DMS153 treated with DMSO at 0.1 percent for 48 hours (cell line): ENCODE data around the gene RNASE9.
"Not testable (repeated sequence)": the region's sequence is repeated elsewhere in the genome, so short reads cannot be mapped to it uniquely, and the experiment has no call there.

Source experiments
- DNase-seq: peaks from one replicate; lab custom pipeline; 2025; ENCODE audit not compliant: unreplicated experiment; lab: John Stamatoyannopoulos, UW

RNASE9 gene

DNA sequence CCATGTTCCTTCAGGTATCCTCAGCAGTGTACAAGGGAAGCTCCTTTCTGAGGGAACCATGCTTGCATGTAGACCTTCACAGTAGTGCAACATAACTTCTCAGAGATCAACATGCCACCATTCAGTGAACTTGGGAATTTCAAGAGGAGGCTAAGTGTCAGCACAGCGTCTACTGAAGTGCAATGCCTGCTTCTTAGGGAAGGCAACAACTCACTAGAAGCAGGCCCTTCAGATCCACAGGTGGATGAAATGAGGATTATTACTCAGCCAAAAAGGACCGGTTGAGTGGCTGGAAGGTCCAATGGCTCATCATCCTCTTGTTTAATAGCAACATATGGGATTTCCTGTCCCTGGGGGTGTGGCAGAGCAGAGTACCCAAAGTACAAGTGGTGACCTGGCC is 36.8 kb downstream of the RNASE9 start:
- no peak for DNase-seq

GRCh38 chr14:20522332-20522731 is 38.5 kb downstream of the RNASE9 start:
- DNase-seq = no peak

- DNase-seq = no peak
Measured at GRCh38 chr14:20516921-20517320, 43.9 kb downstream of the RNASE9 start.

GRCh38 chr14:20515846-20516245 is 45.0 kb downstream of the RNASE9 start:
- no peak for DNase-seq

- DNase-seq = no peak
Measured at GRCh38 chr14:20512177-20512905, 48.5 kb downstream of the RNASE9 start.

DNA sequence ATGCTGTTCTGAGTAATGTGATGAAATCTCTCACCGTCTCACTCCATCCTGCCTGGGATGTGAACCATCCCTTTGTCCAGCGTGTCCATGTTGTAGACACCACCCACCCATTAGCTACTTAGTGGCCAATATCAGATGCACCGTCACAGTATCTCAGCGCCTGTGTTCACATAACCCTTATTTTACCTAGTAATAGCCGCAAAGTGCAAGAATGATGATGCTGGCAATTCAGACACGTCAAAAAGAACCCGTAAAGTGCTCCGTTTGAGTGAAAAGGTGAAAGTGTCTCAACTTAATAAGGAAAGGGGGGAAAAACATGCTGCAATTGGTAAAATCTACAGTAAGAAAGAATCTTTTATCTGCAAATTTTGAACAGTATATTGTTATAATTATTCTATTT is 52.5 kb downstream of the RNASE9 start:
- DNase-seq = no peak

DNA sequence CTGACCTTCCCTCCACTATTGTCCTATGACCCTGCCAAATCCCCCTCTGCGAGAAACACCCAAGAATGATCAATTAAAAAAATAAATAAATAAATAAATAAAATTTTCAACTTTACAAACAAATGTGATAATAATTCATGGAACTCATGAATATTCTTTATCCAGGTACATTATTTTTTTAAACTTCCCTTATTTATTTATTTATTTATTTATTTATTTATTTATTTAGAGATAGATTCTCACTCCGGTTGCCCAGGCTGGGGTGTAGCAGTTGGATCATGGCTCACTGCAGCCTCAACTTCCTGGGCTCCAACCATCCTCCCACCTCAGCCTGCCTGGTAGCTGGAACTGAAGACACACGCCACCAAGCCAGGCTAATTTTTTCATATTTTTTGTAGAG is 53.3 kb downstream of the RNASE9 start:
- not testable (repeated sequence) for DNase-seq

GRCh38 chr14:20506752-20507151 is 54.1 kb downstream of the RNASE9 start:
- not testable (repeated sequence) for DNase-seq

- not testable (repeated sequence) for DNase-seq
Measured at GRCh38 chr14:20506276-20506675, 54.6 kb downstream of the RNASE9 start.
